GM10266 (cell line): ENCODE results near the gene SIRT4.
"Not testable (repeated sequence)": the region's sequence is repeated elsewhere in the genome, so short reads cannot be mapped to it uniquely, and the experiment has no call there.

Experiments used
- DNase-seq: peaks from one replicate; pipeline ENCODE4 v3.0.0; 2012; ENCODE audit errors: extremely low spot score
- CTCF ChIP-seq: IDR thresholded peaks from 2 replicates; pipeline ENCODE4 v1.5.1; 2012; ENCODE audit warnings: mild to moderate bottlenecking, low read depth; ENCODE audit not compliant: control insufficient read depth, insufficient read depth; ENCODE audit errors: missing control alignments

Gene SIRT4

GRCh38 chr12:120331390-120331789 lies 29.3 kb downstream of the SIRT4 start:
- TF ChIP-seq CTCF: no peak

GRCh38 chr12:120332041-120332440 lies 29.9 kb downstream of the SIRT4 start:
- TF ChIP-seq CTCF: no peak
- no peak for DNase-seq

More at GRCh38 chr12:120331390-120331789, 29.3 kb downstream of the SIRT4 start:
- DNase-seq: no peak

- DNase-seq: no peak
- no peak for TF ChIP-seq CTCF
Observed at GRCh38 chr12:120332523-120332922, 30.4 kb downstream of the SIRT4 start.

GRCh38 chr12:120335447-120335846 lies 33.3 kb downstream of the SIRT4 start:
- peak; percentile 58 for TF ChIP-seq CTCF
- peak; percentile 8 for DNase-seq

GRCh38 chr12:120336392-120336791 lies 34.3 kb downstream of the SIRT4 start:
- DNase-seq: not testable (repeated sequence)

- no peak for DNase-seq
- no peak for TF ChIP-seq CTCF
Observed at GRCh38 chr12:120337730-120338129, 35.6 kb downstream of the SIRT4 start.

- TF ChIP-seq CTCF: no peak
- no peak for DNase-seq
Observed at GRCh38 chr12:120339256-120339655, 37.1 kb downstream of the SIRT4 start.

GRCh38 chr12:120342175-120343038 lies 40.3 kb downstream of the SIRT4 start:
- DNase-seq: peak; percentile 6
- no peak for TF ChIP-seq CTCF
